Astrocyte (in vitro differentiated cells and primary cell): ENCODE measurements around the gene IL2RA. TPM values are rescaled to one million over a fixed set of nuclear protein-coding genes. Genes with fewer than 3 reads are reported as not detected.

Source experiments
- DNase-seq: peaks from one replicate; pipeline ENCODE4 v3.0.0-alpha.2; 2010; ENCODE audit warnings: low read depth
- FAIRE-seq: peaks from 2 replicates; lab custom pipeline; 2011; peaks lifted over from hg19 to GRCh38; lab: Jason Lieb, UNC
- H2AFZ ChIP-seq: 2 replicates; pipeline ENCODE4 v1.6.0; 2012; ENCODE audit warnings: low read depth, low read length, inconsistent platforms
- H3K27ac ChIP-seq: 2 replicates; pipeline ENCODE4 v1.5.1; 2011; ENCODE audit warnings: low read depth, low read length, inconsistent platforms
- H3K27me3 ChIP-seq: 2 replicates; pipeline ENCODE4 v1.6.0; 2011; ENCODE audit warnings: low read length, inconsistent platforms; ENCODE audit not compliant: insufficient read depth
- H3K36me3 ChIP-seq: 2 replicates; pipeline ENCODE4 v1.5.1; 2011; ENCODE audit warnings: low read length, inconsistent platforms; ENCODE audit not compliant: insufficient read depth
- H3K4me1 ChIP-seq: 2 replicates; pipeline ENCODE4 v1.5.1; 2011; ENCODE audit warnings: low read length, inconsistent platforms; ENCODE audit not compliant: insufficient read depth
- H3K4me2 ChIP-seq: 2 replicates; pipeline ENCODE4 v1.6.0; 2012; ENCODE audit warnings: low read length, inconsistent platforms
- H3K4me3 ChIP-seq: 2 replicates; pipeline ENCODE4 v1.5.1; 2011; ENCODE audit warnings: low read depth, mild to moderate bottlenecking, low read length, inconsistent platforms; ENCODE audit not compliant: insufficient read depth
- H3K79me2 ChIP-seq: 2 replicates; pipeline ENCODE4 v1.6.0; 2012; ENCODE audit warnings: mild to moderate bottlenecking, low read length, inconsistent platforms; ENCODE audit not compliant: insufficient read depth
- H3K9ac ChIP-seq: 2 replicates; pipeline ENCODE4 v1.6.0; 2012; ENCODE audit warnings: mild to moderate bottlenecking, low read length, inconsistent platforms
- H3K9me3 ChIP-seq: 2 replicates; pipeline ENCODE4 v1.5.1; 2012; ENCODE audit warnings: low read depth, mild to moderate bottlenecking, low read length, inconsistent platforms; ENCODE audit not compliant: insufficient read depth
- H4K20me1 ChIP-seq: 2 replicates; pipeline ENCODE4 v1.6.0; 2012; ENCODE audit warnings: low read length, inconsistent platforms; ENCODE audit not compliant: insufficient read depth
- H3K27ac Mint-ChIP-seq: one replicate; pipeline ENCODE4 v1.8.0; 2021; ENCODE audit warnings: mild to moderate bottlenecking, mixed read lengths; ENCODE audit not compliant: unreplicated experiment
- H3K27me3 Mint-ChIP-seq: one replicate; pipeline ENCODE4 v1.8.0; 2021; ENCODE audit warnings: low read depth, mixed read lengths; ENCODE audit not compliant: unreplicated experiment
- H3K36me3 Mint-ChIP-seq: one replicate; pipeline ENCODE4 v1.8.0; 2021; ENCODE audit warnings: low read depth, mixed read lengths; ENCODE audit not compliant: unreplicated experiment
- H3K4me1 Mint-ChIP-seq: one replicate; pipeline ENCODE4 v1.8.0; 2021; ENCODE audit warnings: low read depth, mixed read lengths; ENCODE audit not compliant: unreplicated experiment
- H3K4me3 Mint-ChIP-seq: one replicate; pipeline ENCODE4 v1.8.0; 2021; ENCODE audit warnings: mild to moderate bottlenecking, moderate library complexity, mixed read lengths; ENCODE audit not compliant: unreplicated experiment
- H3K9me3 Mint-ChIP-seq: one replicate; pipeline ENCODE4 v1.8.0; 2021; ENCODE audit warnings: mild to moderate bottlenecking, mixed read lengths; ENCODE audit not compliant: unreplicated experiment
- EZH2 ChIP-seq: IDR thresholded peaks from 2 replicates; pipeline ENCODE4 v1.6.1; 2012; ENCODE audit warnings: mild to moderate bottlenecking, low read length, inconsistent platforms; ENCODE audit not compliant: insufficient read depth
- total RNA-seq: library from RNA; stranded (reverse); gene quantifications from 2 replicates; pipeline ENCODE4 v1.2.1, GENCODE V29; 2021
- TF ChIP-seq, protein P1 (sequence below): IDR thresholded peaks from 2 replicates; pipeline ENCODE4 v1.5.1; 2011; ENCODE audit warnings: low read depth, mild to moderate bottlenecking, inconsistent platforms, low read length, moderate library complexity; ENCODE audit not compliant: insufficient read depth

Gene IL2RA
- total RNA-seq, 1 donor from 2014 or later = not detected

GRCh38 chr10:5970527-5970926 is 91.6 kb downstream of the IL2RA start:
- no peak overlapping the region for H3K27ac ChIP-seq
- H3K9ac ChIP-seq = no peak overlapping the region
- no peaks in the 10 kb centered on the region for H3K4me1 ChIP-seq
- no peak overlapping the region for H3K4me2 ChIP-seq
- H3K9me3 ChIP-seq = no peaks in the 10 kb centered on the region
- TF ChIP-seq EZH2 = no peak
- TF ChIP-seq, protein P1, sequence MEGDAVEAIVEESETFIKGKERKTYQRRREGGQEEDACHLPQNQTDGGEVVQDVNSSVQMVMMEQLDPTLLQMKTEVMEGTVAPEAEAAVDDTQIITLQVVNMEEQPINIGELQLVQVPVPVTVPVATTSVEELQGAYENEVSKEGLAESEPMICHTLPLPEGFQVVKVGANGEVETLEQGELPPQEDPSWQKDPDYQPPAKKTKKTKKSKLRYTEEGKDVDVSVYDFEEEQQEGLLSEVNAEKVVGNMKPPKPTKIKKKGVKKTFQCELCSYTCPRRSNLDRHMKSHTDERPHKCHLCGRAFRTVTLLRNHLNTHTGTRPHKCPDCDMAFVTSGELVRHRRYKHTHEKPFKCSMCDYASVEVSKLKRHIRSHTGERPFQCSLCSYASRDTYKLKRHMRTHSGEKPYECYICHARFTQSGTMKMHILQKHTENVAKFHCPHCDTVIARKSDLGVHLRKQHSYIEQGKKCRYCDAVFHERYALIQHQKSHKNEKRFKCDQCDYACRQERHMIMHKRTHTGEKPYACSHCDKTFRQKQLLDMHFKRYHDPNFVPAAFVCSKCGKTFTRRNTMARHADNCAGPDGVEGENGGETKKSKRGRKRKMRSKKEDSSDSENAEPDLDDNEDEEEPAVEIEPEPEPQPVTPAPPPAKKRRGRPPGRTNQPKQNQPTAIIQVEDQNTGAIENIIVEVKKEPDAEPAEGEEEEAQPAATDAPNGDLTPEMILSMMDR = no peak
- Mint-ChIP-seq H3K9me3 (no peaks in the 10 kb centered on the region), H3K27me3 (peaks cover 10% of the 10 kb centered on the region), H3K4me3 (no peak overlapping the region), H3K27ac (no peak overlapping the region), H3K4me1 (no peaks in the 10 kb centered on the region), H3K36me3 (no peaks in the 10 kb centered on the region)
- H2AFZ ChIP-seq = no peak overlapping the region
- H3K4me3 ChIP-seq = no peak overlapping the region
- FAIRE-seq = no peak
- H3K79me2 ChIP-seq = no peaks in the 10 kb centered on the region
- no peaks in the 10 kb centered on the region for H4K20me1 ChIP-seq
- DNase-seq = no peak
- H3K27me3 ChIP-seq = no peaks in the 10 kb centered on the region
- H3K36me3 ChIP-seq = no peaks in the 10 kb centered on the region

- FAIRE-seq (no peak), DNase-seq (no peak)
- H3K79me2 ChIP-seq = no peaks in the 10 kb centered on the region
- no peak overlapping the region for H3K4me2 ChIP-seq
- H4K20me1 ChIP-seq = no peaks in the 10 kb centered on the region
- no peaks in the 10 kb centered on the region for H3K9me3 ChIP-seq
- H3K36me3 Mint-ChIP-seq = no peaks in the 10 kb centered on the region
- H3K27me3 ChIP-seq = no peaks in the 10 kb centered on the region
- H3K27me3 Mint-ChIP-seq = peaks cover 11% of the 10 kb centered on the region
- H3K27ac Mint-ChIP-seq = no peak overlapping the region
- no peak for TF ChIP-seq EZH2
- TF ChIP-seq, protein P1 = no peak
- H3K9ac ChIP-seq = no peak overlapping the region
- H3K4me3 ChIP-seq = no peak overlapping the region
- no peaks in the 10 kb centered on the region for H3K36me3 ChIP-seq
- H3K4me1 ChIP-seq = no peaks in the 10 kb centered on the region
- H3K4me1 Mint-ChIP-seq = no peaks in the 10 kb centered on the region
- H3K9me3 Mint-ChIP-seq = no peaks in the 10 kb centered on the region
- no peak overlapping the region for H3K27ac ChIP-seq
- H3K4me3 Mint-ChIP-seq = no peak overlapping the region
- no peak overlapping the region for H2AFZ ChIP-seq
These were observed 92.1 kb downstream of the IL2RA start for GRCh38 chr10:5970066-5970465.

DNA sequence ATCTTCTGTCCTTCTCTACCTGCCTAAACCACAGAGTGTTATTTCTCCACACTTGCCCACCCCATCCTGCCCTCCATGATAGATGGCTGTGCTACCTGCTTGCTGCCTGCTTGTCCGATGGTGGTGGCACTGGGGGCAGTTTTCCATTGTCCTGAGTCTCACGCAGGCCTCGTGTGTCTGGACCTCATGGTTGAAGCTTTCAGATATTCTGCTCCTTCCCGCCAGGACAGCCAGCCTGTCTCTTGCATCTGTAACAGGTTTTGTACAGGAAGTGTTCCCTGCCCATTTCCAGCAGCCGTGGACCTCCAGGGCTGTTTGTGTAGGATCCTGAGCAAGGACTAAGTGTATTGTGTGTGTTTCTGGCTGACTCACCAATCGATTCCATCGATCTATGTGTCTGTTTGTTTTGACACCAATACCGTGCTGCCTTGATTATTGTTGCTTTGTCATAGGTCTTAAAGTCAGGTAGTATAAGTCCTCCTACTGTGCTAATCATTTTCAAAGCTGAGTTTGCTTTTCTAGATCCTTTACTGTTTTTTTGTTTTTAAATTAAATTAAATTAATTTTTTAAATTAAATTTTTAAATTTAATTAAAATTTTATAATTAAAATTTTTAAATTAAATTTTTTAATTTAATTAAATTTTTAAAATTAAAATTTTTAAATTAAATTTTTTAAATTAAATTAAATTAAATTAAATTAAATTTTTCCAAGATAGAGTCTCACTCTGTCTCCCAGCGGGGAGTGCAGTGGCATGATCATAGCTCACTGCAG is 93.3 kb downstream of the IL2RA start:
- Mint-ChIP-seq H3K36me3 (no peaks in the 10 kb centered on the region), H3K27ac (no peak overlapping the region), H3K9me3 (no peaks in the 10 kb centered on the region), H3K4me1 (peaks cover 2% of the 10 kb centered on the region), H3K4me3 (no peak overlapping the region), H3K27me3 (peaks cover 19% of the 10 kb centered on the region)
- DNase-seq (no peak), FAIRE-seq (no peak)
- H3K36me3 ChIP-seq = no peaks in the 10 kb centered on the region
- TF ChIP-seq EZH2 = no peak
- TF ChIP-seq, protein P1 = no peak
- no peaks in the 10 kb centered on the region for H3K9me3 ChIP-seq
- no peak overlapping the region for H3K27ac ChIP-seq
- H3K27me3 ChIP-seq = no peaks in the 10 kb centered on the region
- no peak overlapping the region for H3K9ac ChIP-seq
- H3K4me3 ChIP-seq = no peak overlapping the region
- no peak overlapping the region for H2AFZ ChIP-seq
- no peaks in the 10 kb centered on the region for H4K20me1 ChIP-seq
- H3K4me1 ChIP-seq = no peaks in the 10 kb centered on the region
- no peaks in the 10 kb centered on the region for H3K79me2 ChIP-seq
- H3K4me2 ChIP-seq = no peak overlapping the region
